Measurements from ENCODE around the gene KAT6B.

DNA sequence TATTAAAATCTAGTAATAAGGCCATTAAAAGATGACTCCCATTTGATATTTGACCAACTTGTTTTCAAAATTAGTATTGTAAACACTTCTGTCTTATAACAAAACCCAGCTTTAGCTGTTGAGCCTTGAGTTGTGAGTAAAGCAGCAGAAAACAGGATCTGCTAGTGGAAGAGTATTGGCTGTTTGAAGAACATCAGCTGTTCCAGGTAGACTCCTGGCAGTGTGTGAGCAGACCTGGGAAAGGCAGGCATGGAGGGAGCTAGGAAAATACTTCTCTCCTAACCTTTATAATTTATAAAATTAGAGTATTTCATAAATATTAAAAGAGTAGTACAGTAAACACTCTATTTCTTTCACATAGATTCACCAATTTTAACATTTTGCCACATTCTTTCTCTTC lies 29.0 kb downstream of the KAT6B start:
- TF ChIP-seq, protein P1, sequence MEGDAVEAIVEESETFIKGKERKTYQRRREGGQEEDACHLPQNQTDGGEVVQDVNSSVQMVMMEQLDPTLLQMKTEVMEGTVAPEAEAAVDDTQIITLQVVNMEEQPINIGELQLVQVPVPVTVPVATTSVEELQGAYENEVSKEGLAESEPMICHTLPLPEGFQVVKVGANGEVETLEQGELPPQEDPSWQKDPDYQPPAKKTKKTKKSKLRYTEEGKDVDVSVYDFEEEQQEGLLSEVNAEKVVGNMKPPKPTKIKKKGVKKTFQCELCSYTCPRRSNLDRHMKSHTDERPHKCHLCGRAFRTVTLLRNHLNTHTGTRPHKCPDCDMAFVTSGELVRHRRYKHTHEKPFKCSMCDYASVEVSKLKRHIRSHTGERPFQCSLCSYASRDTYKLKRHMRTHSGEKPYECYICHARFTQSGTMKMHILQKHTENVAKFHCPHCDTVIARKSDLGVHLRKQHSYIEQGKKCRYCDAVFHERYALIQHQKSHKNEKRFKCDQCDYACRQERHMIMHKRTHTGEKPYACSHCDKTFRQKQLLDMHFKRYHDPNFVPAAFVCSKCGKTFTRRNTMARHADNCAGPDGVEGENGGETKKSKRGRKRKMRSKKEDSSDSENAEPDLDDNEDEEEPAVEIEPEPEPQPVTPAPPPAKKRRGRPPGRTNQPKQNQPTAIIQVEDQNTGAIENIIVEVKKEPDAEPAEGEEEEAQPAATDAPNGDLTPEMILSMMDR (IDR thresholded peaks at IDR 0.05) = no peak
- no peak for TF ChIP-seq POLR2A (IDR thresholded peaks at IDR 0.05)

Data from uterus (tissue), 2 donors.